ENCODE results near the gene ABLIM1.

- TF ChIP-seq CTCF (IDR thresholded peaks at IDR 0.05) (no peak), REST (IDR thresholded peaks at IDR 0.05; ENCODE audit: insufficient read depth in 1 of 2, low read depth in 2 of 2, low read length in 1 of 2) (no peak), TCF7L2 (IDR thresholded peaks at IDR 0.05; ENCODE audit: low read depth, low read length) (no peak), SIN3A (IDR thresholded peaks at IDR 0.05; ENCODE audit: borderline replicate concordance, insufficient read depth, low read depth, low read length) (no peak), POLR2AphosphoS5 (IDR thresholded peaks at IDR 0.05; ENCODE audit: low read depth, low read length) (no peak)
These were observed 170.1 kb downstream of the ABLIM1 start for GRCh38 chr10:114487815-114488536.

All from Panc1 (cell line).